Esophagus muscularis mucosa (tissue), 3 donors: ENCODE measurements around the gene TCEAL9.

Experiments
- CTCF ChIP-seq, 3 experiments: fragments of 200-600 bp in 2 of 3; fragments of 450-650 bp in 1 of 3; sonication (generic) in 2 of 3; IDR thresholded peaks; one replicate each; pipeline ENCODE4 v1.5.1; 2017 to 2019; ENCODE audit warnings: antibody characterized with exemption in 3 of 3, mild to moderate bottlenecking in 2 of 3, moderate library complexity in 1 of 3
- POLR2A ChIP-seq: fragments of 450-650 bp; IDR thresholded peaks from one replicate; pipeline ENCODE4 v1.6.1; 2017; ENCODE audit warnings: antibody characterized with exemption, moderate library complexity, mild to moderate bottlenecking, low read depth
- POLR2AphosphoS5 ChIP-seq, 2 donors: sonication (generic); formaldehyde crosslinking; IDR thresholded peaks; one replicate each; pipeline ENCODE4 v1.6.1; 2017; ENCODE audit warnings: antibody characterized with exemption in 2 of 2

DNA sequence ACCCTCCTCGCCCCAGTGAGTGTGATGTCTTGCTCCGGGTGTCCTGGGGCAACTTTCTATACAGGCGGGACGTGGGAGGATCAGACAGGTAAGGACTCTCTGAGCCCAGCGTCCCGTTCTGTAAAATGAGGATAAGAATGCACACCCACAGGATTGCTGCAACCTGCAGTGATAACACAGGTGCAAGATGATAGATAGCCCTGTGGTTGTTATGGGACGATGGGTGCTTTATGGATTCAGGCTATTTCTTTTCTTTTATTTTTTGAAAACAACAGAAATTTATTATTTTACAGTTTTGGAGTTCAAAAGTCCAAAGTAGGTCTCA, 48.7 kb downstream of the TCEAL9 start:
- TF ChIP-seq POLR2A: no peak
- no peak for TF ChIP-seq CTCF (IDR thresholded peaks at IDR 0.05)
- no peak for TF ChIP-seq POLR2AphosphoS5 (IDR thresholded peaks at IDR 0.05)
